Embryonic facial prominence (tissue), 1 donor: ENCODE measurements around the gene DND1.
"Not testable (repeated sequence)": the region's sequence is repeated elsewhere in the genome, so short reads cannot be mapped to it uniquely, and the experiment has no call there.

ENCODE experiments used
- DNase-seq: peaks from one replicate; pipeline ENCODE4 v3.0.0-alpha.2; 2016; ENCODE audit errors: extremely low spot score

DND1 gene

GRCh38 chr5:140672455-140673186 lies 755 bp downstream of the DND1 start:
- no peak for DNase-seq

- DNase-seq, result no peak
These were observed 1.8 kb downstream of the DND1 start for GRCh38 chr5:140671472-140672125.

- not testable (repeated sequence) for DNase-seq
These were observed 2.3 kb downstream of the DND1 start for GRCh38 chr5:140671035-140671434.

GRCh38 chr5:140664359-140665119 lies 8.8 kb downstream of the DND1 start, which contains the start of gene WDR55:
Gene WDR55 (plus strand): TSS chr5:140664904. CDS start chr5:140664913, 9 bp downstream.
- peak; percentile 71 for DNase-seq

GRCh38 chr5:140664030-140664358 lies 9.4 kb downstream of the DND1 start:
- DNase-seq, result no peak

- not testable (repeated sequence) for DNase-seq
These were observed 13.0 kb downstream of the DND1 start for GRCh38 chr5:140660371-140660770.

GRCh38 chr5:140658870-140659269 lies 14.5 kb downstream of the DND1 start:
- DNase-seq, result no peak

- no peak for DNase-seq
These were observed 26.3 kb downstream of the DND1 start for GRCh38 chr5:140647042-140647419.

- DNase-seq, result no peak
These were observed 30.7 kb downstream of the DND1 start for GRCh38 chr5:140642718-140643117.

- no peak for DNase-seq
These were observed 31.7 kb downstream of the DND1 start for GRCh38 chr5:140641716-140642115.

- DNase-seq, result peak; percentile 86
These were observed 34.0 kb downstream of the DND1 start, which contains the start of gene TMCO6 for GRCh38 chr5:140639148-140639981. Gene TMCO6 (plus strand): TSS chr5:140639451. CDS start chr5:140639528, 77 bp downstream.

GRCh38 chr5:140638898-140639147 lies 34.6 kb downstream of the DND1 start:
- not testable (repeated sequence) for DNase-seq

GRCh38 chr5:140637371-140638100 lies 35.8 kb downstream of the DND1 start:
- DNase-seq, result no peak

- no peak for DNase-seq
These were observed 37.8 kb downstream of the DND1 start for GRCh38 chr5:140635291-140636257.

- no peak for DNase-seq
These were observed 39.3 kb downstream of the DND1 start for GRCh38 chr5:140634103-140634502.

GRCh38 chr5:140633501-140633900 lies 39.9 kb downstream of the DND1 start:
- DNase-seq, result no peak

GRCh38 chr5:140633021-140633471 lies 40.3 kb downstream of the DND1 start, which contains the start of gene CD14:
Gene CD14 (minus strand): TSS chr5:140633175. CDS start chr5:140633071, 104 bp downstream.
- DNase-seq, result no peak

GRCh38 chr5:140632366-140633020 lies 40.9 kb downstream of the DND1 start:
- DNase-seq, result no peak

GRCh38 chr5:140631831-140632365 lies 41.5 kb downstream of the DND1 start:
- DNase-seq, result no peak
